Immature natural killer cell (primary cell): ENCODE results near the gene TNS4. TPM values are rescaled to one million over a fixed set of nuclear protein-coding genes. Genes with fewer than 3 reads are reported as not detected.

Source experiments
- DNase-seq, 3 donors: peaks; one replicate each; pipeline ENCODE4 v3.0.0; 2022; ENCODE audit warnings: mixed read lengths in 1 of 3
- H3K27ac Mint-ChIP-seq, 6 donors: one replicate each; pipeline ENCODE4 v1.8.0; 2020; ENCODE audit warnings: mixed read lengths in 6 of 6, mild to moderate bottlenecking in 5 of 6, inconsistent platforms in 4 of 6, moderate library complexity in 3 of 6
- H3K27me3 Mint-ChIP-seq, 3 donors: one replicate each; pipeline ENCODE4 v1.8.0; 2020 to 2021; ENCODE audit warnings: low read depth in 3 of 3, mild to moderate bottlenecking in 3 of 3, mixed read lengths in 3 of 3, moderate library complexity in 3 of 3, inconsistent platforms in 1 of 3
- H3K36me3 Mint-ChIP-seq, 3 donors: one replicate each; pipeline ENCODE4 v1.8.0; 2020; ENCODE audit warnings: mixed read lengths in 3 of 3, inconsistent platforms in 2 of 3, mild to moderate bottlenecking in 2 of 3
- H3K4me1 Mint-ChIP-seq, 2 donors: one replicate each; pipeline ENCODE4 v1.8.0; 2020; ENCODE audit warnings: inconsistent platforms in 2 of 2, mild to moderate bottlenecking in 2 of 2, mixed read lengths in 2 of 2, moderate library complexity in 1 of 2
- H3K4me3 Mint-ChIP-seq, 5 donors: one replicate each; pipeline ENCODE4 v1.8.0; 2020; ENCODE audit warnings: mild to moderate bottlenecking in 5 of 5, mixed read lengths in 5 of 5, inconsistent platforms in 3 of 5, moderate library complexity in 3 of 5
- H3K9me3 Mint-ChIP-seq, 6 donors: one replicate each; pipeline ENCODE4 v1.8.0; 2020; ENCODE audit warnings: mild to moderate bottlenecking in 6 of 6, mixed read lengths in 6 of 6, inconsistent platforms in 4 of 6, moderate library complexity in 3 of 6
- polyA plus RNA-seq, 3 donors: library from polyadenylated mRNA; unstranded; fragments of 300-500 nt; fragmentation: Illumina TruSeq; gene quantifications; one replicate each; pipeline ENCODE4 v1.2.3, GENCODE V29; 2021

Gene TNS4
- polyA plus RNA-seq, 3 donors from 2014 or later, result 0.12 TPM; not detected in 2

- H3K9me3 Mint-ChIP-seq, result no peaks in the 10 kb centered on the region
- peak overlapping the region in 1 of 5 donors; percentile 67 for H3K4me3 Mint-ChIP-seq
- peak overlapping the region in 4 of 6 donors; percentile 38 to 80 (median 60) for H3K27ac Mint-ChIP-seq
Observed at GRCh38 chr17:40532520-40533253, 31.3 kb upstream of the TNS4 start.

GRCh38 chr17:40531051-40531991, 29.9 kb upstream of the TNS4 start:
- DNase-seq, result peak in 1 of 3 donors; percentile 32
- Mint-ChIP-seq H3K4me3 (peak overlapping the region in 3 of 5 donors; percentile 30 to 57 (median 44)), H3K27me3 (peaks cover 9 to 21% (median 14%) of the 10 kb centered on the region in 3 donors), H3K27ac (peak overlapping the region in 5 of 6 donors; percentile 12 to 82 (median 80)), H3K36me3 (peaks cover 0 to 6% (median 4%) of the 10 kb centered on the region in 3 donors), H3K9me3 (no peaks in the 10 kb centered on the region), H3K4me1 (peaks cover 68 to 70% of the 10 kb centered on the region in 2 donors)

More at GRCh38 chr17:40532520-40533253, 31.3 kb upstream of the TNS4 start:
- DNase-seq, result no peak
- H3K4me1 Mint-ChIP-seq, result peaks cover 68 to 80% of the 10 kb centered on the region in 2 donors
- H3K27me3 Mint-ChIP-seq, result peaks cover 12 to 24% (median 19%) of the 10 kb centered on the region in 3 donors
- H3K36me3 Mint-ChIP-seq, result no peaks in the 10 kb centered on the region

- DNase-seq, result no peak
- Mint-ChIP-seq H3K9me3 (no peaks in the 10 kb centered on the region), H3K4me1 (peaks cover 68 to 70% of the 10 kb centered on the region in 2 donors), H3K36me3 (peaks cover 3 to 11% (median 10%) of the 10 kb centered on the region in 3 donors), H3K4me3 (peak overlapping the region in 3 of 5 donors; percentile 30 to 57 (median 44)), H3K27ac (peak overlapping the region in 5 of 6 donors; percentile 12 to 82 (median 80)), H3K27me3 (peaks cover 9 to 21% (median 12%) of the 10 kb centered on the region in 3 donors)
Observed at GRCh38 chr17:40530531-40530994, 29.1 kb upstream of the TNS4 start.

GRCh38 chr17:40529991-40530390, 28.6 kb upstream of the TNS4 start:
- Mint-ChIP-seq H3K27ac (peak overlapping the region in 5 of 6 donors; percentile 16 to 80 (median 69)), H3K36me3 (peaks cover 8 to 16% (median 16%) of the 10 kb centered on the region in 3 donors), H3K9me3 (peaks cover 0 to 5% (median 5%) of the 10 kb centered on the region in 6 donors), H3K4me1 (peaks cover 68 to 70% of the 10 kb centered on the region in 2 donors), H3K27me3 (peaks cover 9 to 21% (median 15%) of the 10 kb centered on the region in 3 donors), H3K4me3 (peak overlapping the region in 3 of 5 donors; percentile 22 to 70 (median 26))
- no peak for DNase-seq

- H3K9me3 Mint-ChIP-seq, result peaks cover 0 to 11% (median 9%) of the 10 kb centered on the region in 6 donors
- H3K4me3 Mint-ChIP-seq, result peak overlapping the region; percentile 49 to 84 (median 74)
- DNase-seq, result peak; percentile 61 to 71 (median 68)
- H3K27me3 Mint-ChIP-seq, result peaks cover 9 to 19% (median 13%) of the 10 kb centered on the region in 3 donors
- peak overlapping the region in 5 of 6 donors; percentile 44 to 95 (median 92) for H3K27ac Mint-ChIP-seq
- H3K4me1 Mint-ChIP-seq, result peaks cover 62% of the 10 kb centered on the region in 2 donors
- H3K36me3 Mint-ChIP-seq, result peaks cover 20 to 28% (median 27%) of the 10 kb centered on the region in 3 donors
Observed at GRCh38 chr17:40528692-40529417, 27.4 kb upstream of the TNS4 start.

- Mint-ChIP-seq H3K4me1 (peaks cover 45 to 51% of the 10 kb centered on the region in 2 donors), H3K27me3 (peaks cover 3 to 8% (median 8%) of the 10 kb centered on the region in 3 donors), H3K9me3 (peaks cover 0 to 11% (median 9%) of the 10 kb centered on the region in 6 donors), H3K4me3 (no peak overlapping the region), H3K36me3 (peaks cover 33 to 48% (median 40%) of the 10 kb centered on the region in 3 donors), H3K27ac (peak overlapping the region in 1 of 6 donors; percentile 15)
- DNase-seq, result no peak
Observed at GRCh38 chr17:40526668-40527067, 25.2 kb upstream of the TNS4 start.

- Mint-ChIP-seq H3K27ac (peak overlapping the region in 1 of 6 donors; percentile 38), H3K36me3 (peaks cover 35 to 58% (median 42%) of the 10 kb centered on the region in 3 donors), H3K27me3 (peaks cover 5 to 6% (median 6%) of the 10 kb centered on the region in 3 donors), H3K4me1 (peaks cover 36 to 44% of the 10 kb centered on the region in 2 donors), H3K4me3 (no peak overlapping the region), H3K9me3 (peaks cover 0 to 11% (median 9%) of the 10 kb centered on the region in 6 donors)
- no peak for DNase-seq
Observed at GRCh38 chr17:40525294-40525693, 23.9 kb upstream of the TNS4 start.

GRCh38 chr17:40524243-40524965, 23.0 kb upstream of the TNS4 start:
- peaks cover 2 to 6% (median 4%) of the 10 kb centered on the region in 3 donors for H3K27me3 Mint-ChIP-seq
- no peak for DNase-seq
- H3K9me3 Mint-ChIP-seq, result peaks cover 0 to 11% (median 9%) of the 10 kb centered on the region in 6 donors
- no peak overlapping the region for H3K4me3 Mint-ChIP-seq
- peaks cover 35 to 58% (median 42%) of the 10 kb centered on the region in 3 donors for H3K36me3 Mint-ChIP-seq
- H3K27ac Mint-ChIP-seq, result peak overlapping the region in 1 of 6 donors; percentile 9
- peaks cover 31 to 44% of the 10 kb centered on the region in 2 donors for H3K4me1 Mint-ChIP-seq

- H3K9me3 Mint-ChIP-seq, result peaks cover 0 to 11% (median 9%) of the 10 kb centered on the region in 6 donors
- DNase-seq, result no peak
- no peak overlapping the region for H3K4me3 Mint-ChIP-seq
- H3K27me3 Mint-ChIP-seq, result peaks cover 0 to 6% (median 1%) of the 10 kb centered on the region in 3 donors
- peaks cover 31 to 45% of the 10 kb centered on the region in 2 donors for H3K4me1 Mint-ChIP-seq
- peak overlapping the region in 1 of 6 donors; percentile 8 for H3K27ac Mint-ChIP-seq
- H3K36me3 Mint-ChIP-seq, result peaks cover 35 to 58% (median 42%) of the 10 kb centered on the region in 3 donors
Observed at GRCh38 chr17:40522961-40523310, 21.5 kb upstream of the TNS4 start.

- Mint-ChIP-seq H3K4me1 (peaks cover 34 to 46% of the 10 kb centered on the region in 2 donors), H3K36me3 (peaks cover 35 to 59% (median 42%) of the 10 kb centered on the region in 3 donors)
Observed at GRCh38 chr17:40522250-40522960, 21.0 kb upstream of the TNS4 start.

GRCh38 chr17:40520991-40521453, 19.6 kb upstream of the TNS4 start:
- peaks cover 0 to 11% (median 9%) of the 10 kb centered on the region in 6 donors for H3K9me3 Mint-ChIP-seq
- peaks cover 48 to 59% of the 10 kb centered on the region in 2 donors for H3K4me1 Mint-ChIP-seq
- H3K4me3 Mint-ChIP-seq, result no peak overlapping the region
- DNase-seq, result no peak
- H3K36me3 Mint-ChIP-seq, result peaks cover 38 to 58% (median 39%) of the 10 kb centered on the region in 3 donors
- peaks cover 7 to 14% (median 8%) of the 10 kb centered on the region in 3 donors for H3K27me3 Mint-ChIP-seq
- H3K27ac Mint-ChIP-seq, result peak overlapping the region in 1 of 6 donors; percentile 64

More at GRCh38 chr17:40522250-40522960, 21.0 kb upstream of the TNS4 start:
- no peak overlapping the region for H3K4me3 Mint-ChIP-seq
- peaks cover 0 to 11% (median 9%) of the 10 kb centered on the region in 6 donors for H3K9me3 Mint-ChIP-seq
- H3K27me3 Mint-ChIP-seq, result peaks cover 0 to 6% (median 1%) of the 10 kb centered on the region in 3 donors
- no peak overlapping the region for H3K27ac Mint-ChIP-seq
- no peak for DNase-seq
